BE2C (cell line): ENCODE results near the gene IAPP.

Experiments used
- DNase-seq: peaks from one replicate; pipeline ENCODE4 v3.0.0-alpha.2; 2020
- H3K27me3 ChIP-seq: fragments of 250-450 bp; sonication (Bioruptor Pico); 2 replicates; pipeline ENCODE4 v1.5.1; 2020; ENCODE audit warnings: mild to moderate bottlenecking
- H3K36me3 ChIP-seq: fragments of 250-450 bp; sonication (Bioruptor Pico); 2 replicates; pipeline ENCODE4 v1.5.1; 2020; ENCODE audit warnings: mild to moderate bottlenecking
- H3K4me1 ChIP-seq: fragments of 250-450 bp; sonication (Bioruptor Pico); 2 replicates; pipeline ENCODE4 v1.5.1; 2020
- H3K4me3 ChIP-seq: 2 replicates; pipeline ENCODE4 v1.5.1; 2011; ENCODE audit warnings: low read depth, low read length
- H3K9me3 ChIP-seq: fragments of 250-450 bp; sonication (Bioruptor Pico); 2 replicates; pipeline ENCODE4 v1.5.1; 2020
- CTCF ChIP-seq: IDR thresholded peaks from 2 replicates; pipeline ENCODE4 v1.5.1; 2012; ENCODE audit warnings: mild to moderate bottlenecking, low read depth, low read length

The IAPP gene

GRCh38 chr12:21336656-21337055, 36.0 kb upstream of the IAPP start:
- no peak for DNase-seq

GRCh38 chr12:21337453-21337852, 35.2 kb upstream of the IAPP start:
- TF ChIP-seq CTCF, result no peak
- no peaks in the 10 kb centered on the region for H3K27me3 ChIP-seq
- H3K36me3 ChIP-seq, result no peaks in the 10 kb centered on the region
- H3K4me3 ChIP-seq, result no peak overlapping the region
- no peaks in the 10 kb centered on the region for H3K9me3 ChIP-seq
- no peaks in the 10 kb centered on the region for H3K4me1 ChIP-seq
- no peak for DNase-seq

More at GRCh38 chr12:21336656-21337055, 36.0 kb upstream of the IAPP start:
- Histone ChIP-seq H3K4me3 (no peak overlapping the region), H3K4me1 (no peaks in the 10 kb centered on the region), H3K36me3 (no peaks in the 10 kb centered on the region), H3K9me3 (no peaks in the 10 kb centered on the region), H3K27me3 (no peaks in the 10 kb centered on the region)
- TF ChIP-seq CTCF, result no peak

- Histone ChIP-seq H3K9me3 (no peaks in the 10 kb centered on the region), H3K4me3 (no peak overlapping the region), H3K27me3 (0 out of 2 replicates have a peak, but pooled peaks cover 1% of the 10 kb centered on the region), H3K4me1 (no peaks in the 10 kb centered on the region), H3K36me3 (no peaks in the 10 kb centered on the region)
- no peak for TF ChIP-seq CTCF
- DNase-seq, result no peak
Observed at GRCh38 chr12:21337959-21338744, 34.5 kb upstream of the IAPP start.

GRCh38 chr12:21339921-21340320, 32.8 kb upstream of the IAPP start:
- no peak for TF ChIP-seq CTCF
- H3K9me3 ChIP-seq, result no peaks in the 10 kb centered on the region
- no peaks in the 10 kb centered on the region for H3K36me3 ChIP-seq
- H3K27me3 ChIP-seq, result 0 out of 2 replicates have a peak, but pooled peaks cover 2% of the 10 kb centered on the region
- no peaks in the 10 kb centered on the region for H3K4me1 ChIP-seq
- DNase-seq, result no peak
- H3K4me3 ChIP-seq, result no peak overlapping the region

- Histone ChIP-seq H3K4me3 (no peak overlapping the region), H3K36me3 (no peaks in the 10 kb centered on the region), H3K9me3 (no peaks in the 10 kb centered on the region), H3K4me1 (no peaks in the 10 kb centered on the region), H3K27me3 (peaks cover 5% of the 10 kb centered on the region; the same call in 1 of the 2 replicates)
- no peak for DNase-seq
- TF ChIP-seq CTCF, result no peak
Observed at GRCh38 chr12:21340403-21340802, 32.3 kb upstream of the IAPP start.

GRCh38 chr12:21341769-21342168, 30.9 kb upstream of the IAPP start:
- no peak for TF ChIP-seq CTCF
- peaks cover 9% of the 10 kb centered on the region for H3K27me3 ChIP-seq
- H3K4me1 ChIP-seq, result no peaks in the 10 kb centered on the region
- DNase-seq, result no peak
- H3K4me3 ChIP-seq, result no peak overlapping the region
- H3K36me3 ChIP-seq, result no peaks in the 10 kb centered on the region
- H3K9me3 ChIP-seq, result no peaks in the 10 kb centered on the region
